ENCODE measurements around the gene GABBR2.

The GABBR2 gene

DNA sequence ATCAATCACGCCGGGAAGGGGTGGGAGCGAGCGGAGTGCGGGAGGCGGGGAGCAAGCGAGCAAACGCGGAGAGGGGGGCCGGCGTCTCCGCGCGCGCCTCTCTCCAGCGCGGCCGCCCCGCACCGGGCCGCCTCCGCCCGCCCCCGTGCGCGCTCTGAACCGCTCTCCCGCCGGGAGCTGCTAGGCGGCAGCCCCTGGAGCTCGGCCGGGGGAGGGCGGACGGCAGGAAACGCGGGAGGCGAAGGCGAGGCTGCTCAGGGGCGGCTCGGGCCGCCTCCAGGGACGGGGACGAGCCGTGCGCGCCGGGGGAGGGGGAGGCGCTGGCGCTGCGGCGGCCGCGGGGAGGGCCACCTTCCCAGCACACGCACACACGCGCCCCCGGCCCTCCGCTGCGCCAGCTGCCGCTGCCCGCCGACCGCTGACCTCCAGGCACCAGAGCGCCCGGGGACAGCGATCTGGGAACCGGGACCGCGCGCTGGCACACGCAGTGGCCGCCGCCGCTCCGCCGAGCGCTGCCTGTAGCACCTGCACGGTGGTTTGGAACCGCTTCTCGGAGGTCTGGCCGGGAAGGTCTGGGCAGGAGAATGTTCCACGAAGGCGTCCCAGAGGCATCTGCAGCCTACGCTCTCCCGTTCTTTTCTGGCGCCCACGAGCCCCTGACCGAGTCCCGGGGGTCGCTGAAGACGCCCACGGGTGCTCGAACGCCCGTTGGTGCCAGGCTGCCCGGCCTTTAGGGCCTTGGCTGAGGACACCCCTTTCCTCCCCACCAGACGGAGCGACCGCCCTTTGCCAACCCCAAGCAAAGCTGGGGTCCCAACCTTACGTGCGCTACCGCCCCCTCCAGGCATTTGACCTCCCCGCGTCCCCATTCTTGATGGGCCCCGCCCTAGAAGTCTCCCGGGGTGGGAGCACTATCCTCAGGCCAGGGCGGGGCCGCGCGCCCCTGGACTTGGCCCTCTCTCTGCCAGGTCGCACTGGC, at the start of gene GABBR2:
Gene GABBR2, minus strand, starts transcription at position 3 of the 979 bp plus-strand sequence. CDS start 198 bp downstream, outside the sequence.
- FAIRE-seq, result no peak

DNA sequence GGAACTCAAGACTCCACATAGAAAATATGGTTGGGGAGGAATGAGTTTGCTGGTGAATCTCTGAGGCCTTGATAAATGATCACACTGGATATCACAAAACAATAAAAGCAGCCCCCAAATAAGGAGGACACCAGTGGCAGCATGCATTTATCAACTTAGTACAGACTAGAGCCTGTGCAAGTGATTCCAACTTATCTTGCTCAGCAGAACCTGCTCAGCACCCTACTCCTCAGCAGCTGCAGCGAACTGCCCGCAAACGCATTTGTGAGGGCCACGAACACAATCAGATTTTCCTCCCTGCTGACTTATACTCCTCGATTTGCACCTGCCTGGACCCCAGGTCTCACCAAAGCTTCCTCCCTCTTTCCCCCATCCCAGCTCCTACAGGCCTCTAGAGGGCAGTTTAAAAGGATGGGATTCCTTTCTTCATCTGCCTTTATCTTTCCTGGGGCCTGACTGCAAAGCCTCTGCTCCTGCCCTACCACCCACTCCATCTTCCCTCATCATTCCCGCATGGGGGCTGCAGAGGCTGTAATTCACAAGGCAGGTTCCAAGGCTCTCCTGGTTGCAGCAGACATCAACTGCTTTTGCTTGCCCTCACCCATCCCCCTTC, 46.4 kb upstream of the GABBR2 start:
- no peak for FAIRE-seq

DNA sequence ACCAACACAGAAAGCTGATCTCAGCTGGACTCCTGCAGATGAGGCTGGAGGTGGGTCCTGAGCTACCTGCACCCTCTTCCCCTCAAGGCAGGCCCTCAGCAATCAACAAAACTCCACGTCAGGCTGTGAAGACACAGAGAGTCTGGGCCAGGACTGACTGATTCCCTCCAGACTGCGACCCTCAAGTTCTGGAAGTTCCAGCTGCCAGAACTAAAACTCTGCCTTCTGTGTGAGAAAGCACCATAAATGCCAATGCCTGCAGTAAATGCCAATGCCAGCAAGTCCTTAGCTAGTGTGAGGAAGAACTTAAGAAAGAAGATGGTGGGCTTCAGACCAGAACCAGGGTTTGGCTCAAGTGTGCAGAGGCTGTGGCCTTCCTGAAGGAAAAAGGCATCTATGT, 42.5 kb upstream of the GABBR2 start:
- no peak for FAIRE-seq

DNA sequence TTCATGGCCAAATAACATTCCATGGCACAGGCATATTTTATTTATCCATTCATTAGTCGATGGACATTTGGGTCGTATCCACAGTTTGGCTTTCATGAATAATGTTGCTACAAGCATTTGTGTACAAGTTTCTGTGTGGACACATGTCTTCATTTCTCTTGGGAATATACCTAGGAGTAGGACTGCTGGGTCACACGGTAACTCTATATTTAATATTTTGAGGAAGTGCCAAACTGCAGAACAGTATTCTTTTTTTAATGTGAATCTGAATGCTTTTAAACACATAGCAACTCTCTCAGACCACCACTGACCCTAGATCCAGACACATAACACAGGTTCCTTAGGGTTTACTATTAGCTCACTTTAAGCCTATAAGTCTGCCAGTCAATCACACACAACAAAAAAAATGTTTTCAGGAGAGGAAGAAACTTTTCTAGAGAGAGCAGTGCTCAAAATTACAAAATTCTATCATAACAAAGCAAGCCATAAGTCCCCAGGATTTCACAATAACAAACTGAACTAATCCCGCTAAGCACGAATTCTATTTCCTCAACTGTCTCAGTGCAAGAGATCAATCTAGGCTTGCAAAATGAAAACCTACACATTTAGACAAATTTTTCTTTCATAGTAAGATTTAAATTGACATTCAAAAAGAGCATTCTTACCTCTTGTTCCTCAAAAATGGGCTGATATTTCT, 41.8 kb upstream of the GABBR2 start:
- no peak for FAIRE-seq

DNA sequence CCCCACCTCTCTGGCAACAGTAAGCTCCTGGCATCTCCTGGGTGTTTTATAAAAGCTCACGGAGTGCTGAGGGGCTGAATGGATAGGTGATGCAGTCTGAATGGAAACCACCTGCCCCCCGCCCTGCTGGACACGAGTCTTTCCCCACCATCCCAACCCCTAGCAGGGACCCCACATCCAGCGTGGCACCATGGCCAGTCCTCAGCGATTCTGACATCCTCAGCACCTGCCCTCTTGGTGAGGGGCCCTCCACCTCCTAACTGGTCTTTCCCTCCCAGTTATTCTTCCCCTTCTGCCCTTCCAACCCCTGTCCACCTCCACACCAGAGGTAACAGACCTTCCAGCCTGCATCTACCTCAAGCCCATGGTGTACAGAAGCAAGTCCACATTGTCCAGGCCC, 38.7 kb upstream of the GABBR2 start:
- FAIRE-seq, result no peak

DNA sequence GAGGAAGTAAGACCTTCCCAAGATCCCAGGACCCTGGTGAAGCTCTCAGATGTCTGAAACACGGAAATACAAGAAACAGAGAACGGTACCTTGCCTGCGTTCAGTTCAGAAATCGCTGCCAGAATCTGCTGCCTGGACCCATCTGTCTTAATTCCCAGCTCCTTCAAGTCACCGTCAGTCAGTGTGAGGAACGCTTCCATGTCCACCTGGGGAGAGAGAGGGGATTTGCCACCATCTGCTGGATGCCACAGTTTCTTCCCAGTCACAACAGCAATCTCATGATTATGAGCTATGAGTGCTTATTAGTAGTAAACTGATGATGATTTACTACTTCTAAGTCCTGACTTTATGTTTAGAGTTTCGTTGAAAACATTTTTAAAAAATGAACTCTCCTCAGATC, 36.7 kb upstream of the GABBR2 start:
- FAIRE-seq, result no peak

DNA sequence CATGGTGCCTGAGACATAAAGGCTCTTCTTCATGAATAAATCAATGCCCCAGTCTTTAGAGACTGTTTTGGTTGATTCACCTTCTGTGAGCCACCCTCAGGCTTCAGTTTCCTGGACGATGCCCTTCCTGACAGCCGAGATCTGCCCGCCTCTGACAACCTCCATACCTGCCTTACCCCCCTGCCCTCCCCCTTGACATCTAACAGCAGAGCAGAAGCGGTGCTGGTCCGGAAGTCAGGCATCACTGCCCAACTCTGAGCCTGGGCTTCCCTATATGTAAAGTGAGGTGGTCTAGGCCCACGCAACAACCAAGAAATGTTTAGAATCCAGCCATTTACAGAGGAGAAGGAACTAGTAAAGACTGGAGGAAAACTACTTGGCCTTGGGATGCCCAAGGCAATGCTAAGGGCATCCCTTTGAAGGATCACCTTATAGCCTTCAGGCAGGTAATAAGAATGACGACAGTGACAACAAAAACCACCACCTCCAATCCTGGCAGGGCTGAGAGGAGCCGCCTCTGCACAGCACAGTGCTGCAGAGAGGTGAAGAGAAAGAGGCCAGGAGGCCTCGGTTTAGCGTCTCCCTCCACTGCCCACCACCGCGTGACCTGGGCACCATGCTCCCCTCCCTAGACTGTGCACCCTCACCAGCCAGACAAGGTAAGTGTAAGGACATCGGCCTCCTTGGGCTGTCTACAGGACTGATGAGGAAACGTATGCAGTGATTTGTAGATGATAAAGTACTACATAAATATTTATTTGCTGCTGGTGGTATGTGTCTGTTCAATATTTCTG, 35.3 kb upstream of the GABBR2 start:
- no peak for FAIRE-seq

DNA sequence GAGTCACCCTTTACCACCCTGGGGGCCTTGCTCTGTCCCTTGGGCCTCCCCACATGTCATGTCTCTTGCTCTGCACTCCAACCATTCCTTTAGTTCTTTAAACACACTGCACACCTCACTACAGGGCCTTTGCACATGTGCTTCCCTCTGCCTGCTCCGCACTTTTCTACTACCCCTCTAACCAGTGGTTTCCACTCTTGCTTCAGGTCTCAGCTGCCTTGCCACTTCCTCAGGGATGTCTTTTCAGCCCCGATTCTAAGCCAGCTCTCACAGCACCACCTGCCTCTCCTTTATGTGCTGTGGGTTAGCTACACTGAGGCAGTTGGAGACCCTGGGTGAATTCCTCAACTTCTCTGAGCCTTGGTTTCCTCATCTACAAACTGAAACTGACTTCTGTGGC, 34.6 kb upstream of the GABBR2 start:
- FAIRE-seq, result no peak

DNA sequence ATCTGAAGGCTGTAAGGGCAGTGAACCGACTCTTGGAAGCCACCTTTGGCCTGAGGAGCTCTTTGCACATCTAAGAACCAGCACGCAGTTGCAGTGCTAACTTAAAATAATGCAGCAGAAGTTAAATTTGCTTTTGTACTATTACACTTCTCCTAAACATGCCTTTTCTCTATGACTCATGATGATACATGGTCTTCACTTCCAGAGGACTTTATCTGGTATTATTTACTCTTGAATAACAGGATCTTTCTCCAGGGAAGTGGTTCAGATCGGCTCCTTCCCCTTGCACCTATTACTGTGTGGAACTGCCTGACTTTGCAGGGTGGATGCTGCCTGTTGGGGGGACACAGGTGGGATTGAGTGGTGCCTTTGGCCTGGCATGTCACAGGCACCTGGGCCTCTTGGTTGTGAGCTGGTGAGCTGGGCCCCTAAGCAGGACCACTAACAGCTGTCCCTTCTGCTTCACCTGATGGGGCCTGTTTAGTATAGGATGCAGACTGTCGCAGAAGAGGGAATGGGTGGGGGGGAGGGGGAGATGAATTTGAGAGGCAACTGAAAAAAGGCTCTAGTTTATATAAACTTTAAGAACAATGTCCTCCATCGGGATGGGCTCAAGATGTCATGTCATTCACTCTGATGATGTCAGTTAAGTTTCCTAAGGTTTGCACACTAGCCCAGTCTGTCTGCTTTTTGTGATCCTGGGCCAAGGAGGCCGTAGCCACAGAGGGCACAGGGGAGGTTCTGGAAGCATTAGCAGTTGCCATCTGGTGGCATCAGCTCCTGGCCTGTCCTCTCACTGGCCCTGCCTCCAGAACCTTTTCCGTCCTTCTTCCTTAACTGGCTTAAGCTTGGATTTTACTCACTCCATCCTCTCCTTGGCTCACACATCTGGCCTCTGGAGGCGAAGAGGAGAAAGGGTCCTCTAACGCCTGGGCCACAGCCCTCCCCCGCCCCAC, 33.9 kb upstream of the GABBR2 start:
- FAIRE-seq, result no peak

DNA sequence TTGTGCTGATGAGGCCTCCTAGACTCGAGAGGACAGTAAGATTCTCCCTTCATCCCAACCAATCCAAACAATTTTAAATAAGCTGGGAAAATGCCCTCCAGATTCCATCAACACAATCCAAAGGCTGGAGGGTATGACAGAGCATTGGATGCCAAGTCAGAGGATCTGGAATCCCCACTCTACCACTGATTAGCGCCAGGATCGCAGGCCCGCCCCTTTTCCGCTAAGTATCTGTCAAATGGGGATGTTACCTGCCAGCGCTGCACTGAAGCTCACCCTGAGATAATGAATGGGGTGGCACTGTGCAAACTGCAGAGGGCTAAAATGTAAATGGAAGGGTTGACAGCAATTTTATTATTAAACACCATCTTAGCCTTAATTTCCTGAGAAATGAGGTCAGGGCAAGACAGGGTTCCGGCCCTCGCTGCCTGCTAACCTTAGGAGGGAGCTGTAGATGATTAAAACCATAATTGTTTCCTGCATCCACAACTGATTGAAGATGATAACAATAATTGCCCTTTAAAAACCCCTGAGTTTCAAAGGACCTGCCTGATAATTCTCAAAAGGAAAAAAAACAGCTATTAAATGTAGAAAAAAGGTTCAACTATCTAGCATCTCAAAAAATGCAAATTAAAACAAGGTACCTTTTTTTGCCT, 31.6 kb upstream of the GABBR2 start:
- FAIRE-seq, result no peak

DNA sequence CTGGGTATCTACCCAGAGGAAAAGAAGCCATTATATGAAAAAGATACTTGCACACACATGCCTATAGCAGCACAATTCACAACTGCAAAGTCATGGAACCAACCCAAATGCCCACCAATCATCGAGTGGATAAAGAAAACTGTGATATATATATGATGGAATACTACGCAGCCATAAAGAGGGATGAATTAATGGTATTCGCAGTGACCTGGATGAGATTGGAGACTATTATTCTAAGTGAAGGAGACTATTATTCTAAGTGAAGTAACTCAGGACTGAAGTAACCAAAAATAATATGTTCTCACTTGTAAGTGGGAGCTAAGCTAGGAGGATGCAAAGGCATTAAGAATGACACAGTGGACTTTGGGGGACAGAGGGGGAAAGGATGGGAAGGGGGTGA, 30.0 kb upstream of the GABBR2 start:
- no peak for FAIRE-seq

DNA sequence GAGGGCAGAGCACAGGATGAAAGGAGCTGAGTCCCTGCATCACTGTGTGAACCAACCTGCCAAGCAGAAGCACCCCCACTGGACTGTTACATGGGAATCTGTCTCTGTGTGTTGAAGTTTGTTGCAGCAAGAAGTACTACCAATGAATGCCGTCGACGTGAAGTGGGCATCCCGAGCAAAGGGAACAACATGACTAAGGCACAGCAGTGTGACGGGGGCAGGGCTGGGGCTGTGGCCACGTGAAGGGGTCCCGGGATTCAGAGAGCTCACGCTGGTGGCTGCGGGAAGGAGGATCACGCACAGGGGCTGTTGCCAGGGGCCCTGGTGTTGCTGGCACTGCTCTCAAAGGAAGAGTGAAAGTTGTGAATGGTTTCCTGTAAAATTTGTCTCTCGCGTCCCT, 27.5 kb upstream of the GABBR2 start:
- no peak for FAIRE-seq

DNA sequence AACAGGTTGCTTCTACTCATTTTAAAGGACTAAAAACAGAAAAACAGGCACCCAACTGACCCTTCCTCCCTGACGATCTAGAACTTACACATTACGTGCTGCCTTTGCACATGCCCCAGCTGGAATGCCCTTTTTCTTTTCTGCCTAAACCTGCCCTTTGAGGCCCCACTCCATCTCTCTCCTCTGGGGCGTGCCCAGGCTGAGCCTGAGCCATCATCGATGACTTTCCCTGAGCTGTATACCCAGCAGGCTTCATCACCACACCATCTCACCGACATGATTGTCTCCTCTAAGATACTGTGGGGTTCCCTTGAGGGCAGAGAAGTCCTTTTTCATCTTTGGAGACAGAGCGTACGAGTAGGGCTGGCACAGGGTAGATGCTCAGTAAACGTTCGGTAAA, 24.1 kb upstream of the GABBR2 start:
- FAIRE-seq, result no peak

DNA sequence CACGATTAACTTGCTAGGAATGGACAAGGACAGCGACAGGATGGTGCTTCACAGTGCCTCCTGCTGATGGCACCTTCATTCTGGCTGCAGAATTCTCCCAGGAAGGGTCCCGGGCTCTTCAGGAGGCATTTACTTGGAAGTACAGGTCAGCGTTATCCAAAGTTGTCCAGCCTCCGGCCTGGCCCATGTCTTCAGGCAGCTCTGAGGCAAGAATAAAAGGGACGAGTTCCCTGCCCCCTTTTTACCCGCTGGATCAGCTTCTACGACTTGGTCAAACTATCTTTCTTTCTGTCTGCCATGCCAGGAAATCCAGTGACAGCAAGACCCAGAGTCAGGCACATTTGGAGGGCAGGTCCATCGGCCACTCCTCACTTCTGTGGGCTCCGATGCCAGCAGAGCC, 23.4 kb upstream of the GABBR2 start:
- no peak for FAIRE-seq

DNA sequence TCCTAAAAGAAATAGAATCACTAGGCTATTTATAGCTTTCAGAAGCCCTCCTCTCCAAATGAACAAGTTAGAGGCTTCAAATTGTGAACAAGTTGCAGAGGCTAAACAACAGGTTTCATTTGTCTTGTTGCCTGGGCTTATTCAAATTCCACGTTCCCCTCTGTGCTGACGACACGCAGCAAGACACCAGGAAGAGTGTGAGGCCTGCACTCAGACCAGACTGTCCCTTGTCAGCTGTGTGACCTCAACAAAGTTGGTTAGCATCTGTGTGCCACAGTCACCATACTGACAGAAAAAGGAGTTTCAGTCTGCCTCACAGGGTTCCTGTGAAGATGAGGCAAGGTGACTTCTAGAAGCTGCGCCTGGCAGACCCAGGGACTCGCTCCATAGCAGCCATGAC, 22.1 kb upstream of the GABBR2 start:
- no peak for FAIRE-seq

DNA sequence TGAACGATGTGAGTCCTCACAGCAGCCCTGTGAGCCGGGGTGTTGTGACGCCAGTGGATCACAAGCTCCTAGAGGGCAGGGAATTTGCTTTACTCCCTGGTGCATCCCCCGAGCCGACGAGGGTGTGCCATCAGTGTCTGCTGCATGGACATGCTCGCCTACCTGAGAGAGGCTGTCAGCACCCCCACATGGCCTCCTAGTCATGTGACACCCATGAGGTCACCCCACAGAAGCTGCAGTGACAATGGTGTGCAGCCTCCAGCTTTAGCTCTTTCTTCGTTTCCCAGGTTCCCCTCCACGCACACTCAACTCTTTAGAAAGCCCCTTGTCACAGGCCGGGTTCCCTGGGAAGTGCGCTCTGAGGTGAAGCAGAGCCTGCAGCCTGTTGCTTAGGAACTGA, 19.8 kb upstream of the GABBR2 start:
- FAIRE-seq, result no peak

DNA sequence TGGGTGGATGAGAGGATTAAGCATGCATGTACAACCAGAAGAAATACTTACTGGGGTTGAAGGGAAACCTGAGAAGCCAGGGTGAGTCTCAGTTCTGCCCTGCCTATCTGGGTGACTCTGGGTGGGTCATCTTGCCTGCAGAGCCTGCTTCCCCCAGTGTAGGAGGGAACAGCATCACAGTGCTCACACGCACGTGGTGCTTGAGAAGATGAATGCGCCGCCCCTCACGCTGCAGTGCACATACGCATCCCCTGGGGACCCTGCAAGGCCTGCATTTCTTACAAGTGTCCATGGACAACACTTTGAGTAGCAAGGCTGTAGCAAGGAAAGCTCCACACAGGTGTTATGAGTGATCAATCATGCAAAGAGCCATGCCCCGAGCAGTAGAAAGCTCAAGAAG, 18.7 kb upstream of the GABBR2 start:
- no peak for FAIRE-seq

DNA sequence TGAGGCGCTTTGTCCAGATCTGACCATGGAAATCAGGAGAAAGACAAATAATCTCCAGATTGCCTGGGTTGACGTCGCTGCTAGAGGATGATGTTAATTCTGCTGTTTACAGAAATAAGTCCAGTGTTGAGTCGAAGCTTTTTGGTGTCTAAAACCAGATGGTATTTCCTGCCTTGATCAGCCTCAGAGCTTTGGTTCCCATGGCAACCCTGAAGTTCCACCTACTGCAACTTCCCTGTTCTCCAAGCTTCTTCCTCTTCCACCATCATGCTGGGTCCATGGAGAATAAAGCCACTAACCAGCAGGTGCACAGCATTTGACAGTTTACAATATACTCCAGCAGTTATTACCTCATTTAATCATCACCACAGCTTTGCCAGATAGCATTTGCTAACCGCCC, 18.0 kb upstream of the GABBR2 start:
- no peak for FAIRE-seq

DNA sequence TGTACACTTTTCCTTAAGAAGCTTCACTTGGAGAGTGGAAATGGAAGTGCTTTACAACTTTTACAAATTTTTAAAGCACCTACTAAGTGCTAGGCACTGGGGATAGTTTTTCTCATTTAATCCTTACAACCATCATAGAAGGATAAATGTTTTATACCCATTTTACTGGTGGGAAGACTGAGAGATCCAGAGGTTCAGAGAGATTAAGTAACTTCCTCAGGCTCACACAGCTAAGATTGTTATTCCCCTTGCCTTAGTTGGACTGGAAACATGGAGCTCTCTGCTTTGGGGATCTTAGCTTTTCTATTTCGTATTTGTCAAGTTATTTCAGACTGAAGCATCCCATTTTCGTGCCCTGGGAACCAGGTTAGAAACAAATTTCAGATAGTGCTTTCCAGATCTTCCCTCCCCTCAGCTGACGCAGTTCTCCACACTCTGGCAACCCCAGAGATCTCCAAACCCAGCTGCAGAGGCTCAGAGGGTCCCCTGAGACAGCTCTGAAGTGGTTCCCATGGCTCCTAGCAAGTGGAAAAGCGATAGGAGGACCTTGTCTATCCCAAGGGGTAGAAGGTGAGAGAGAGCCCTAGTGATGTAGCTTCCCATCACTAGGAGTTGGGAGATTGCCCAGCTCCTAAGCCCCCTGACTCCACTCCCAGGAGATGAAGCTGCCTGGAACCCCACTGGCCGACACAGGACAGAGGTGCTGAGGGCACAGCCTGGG, 16.2 kb upstream of the GABBR2 start:
- FAIRE-seq, result no peak

DNA sequence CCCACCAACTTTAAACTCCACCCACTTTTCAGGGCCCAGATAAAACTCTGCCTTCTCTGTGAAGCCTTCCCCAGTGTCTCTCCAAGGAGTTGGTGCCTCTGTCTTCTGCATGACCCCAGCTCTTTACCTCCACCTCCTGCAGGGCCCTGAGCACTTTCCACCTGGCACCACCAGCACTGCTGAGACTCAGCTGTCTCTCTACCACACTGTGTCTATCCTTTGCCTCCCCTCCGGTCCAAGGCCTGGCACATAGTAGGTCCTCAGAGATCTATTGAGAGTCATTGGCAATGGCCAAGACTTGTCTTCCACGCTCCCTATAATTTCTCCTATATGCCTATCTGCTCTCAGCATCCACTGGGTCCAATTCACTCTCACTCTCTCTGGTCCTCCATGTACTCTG, 12.9 kb upstream of the GABBR2 start:
- FAIRE-seq, result no peak

DNA sequence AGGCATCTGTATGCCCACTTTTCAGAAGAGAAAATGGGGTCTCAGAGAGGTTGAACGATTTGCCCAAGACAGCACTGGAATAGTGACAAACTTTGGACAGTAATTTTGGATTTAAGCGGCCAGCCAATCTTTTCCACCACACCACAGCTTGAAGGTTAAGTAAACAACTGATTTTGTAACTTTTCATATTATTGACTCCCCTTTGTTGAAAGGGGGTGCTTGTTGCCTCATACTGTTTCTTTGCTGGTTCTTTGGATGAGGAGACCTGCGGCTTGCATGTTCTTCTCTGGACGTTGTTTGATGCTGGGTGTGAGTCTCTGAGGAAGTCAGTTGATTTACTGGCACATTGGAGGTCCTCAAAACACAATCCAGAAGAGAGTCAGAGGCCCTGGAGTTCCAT, 11.7 kb upstream of the GABBR2 start:
- FAIRE-seq, result no peak
